Stimulated activated CD4-positive, alpha-beta T cell treated with anti-CD3 and anti-CD28 coated beads, Interleukin-1b, Interleukin-23, amount 100 ng/mL, for 48 hours (primary cell): ENCODE measurements around the gene FBXO9.
A peak's percentile ranks its signal among the peaks of the same experiment; 100 is the strongest.

Source experiments
- DNase-seq: peaks from one replicate; pipeline ENCODE4 v3.0.0-alpha.2; 2020

Gene FBXO9

DNA sequence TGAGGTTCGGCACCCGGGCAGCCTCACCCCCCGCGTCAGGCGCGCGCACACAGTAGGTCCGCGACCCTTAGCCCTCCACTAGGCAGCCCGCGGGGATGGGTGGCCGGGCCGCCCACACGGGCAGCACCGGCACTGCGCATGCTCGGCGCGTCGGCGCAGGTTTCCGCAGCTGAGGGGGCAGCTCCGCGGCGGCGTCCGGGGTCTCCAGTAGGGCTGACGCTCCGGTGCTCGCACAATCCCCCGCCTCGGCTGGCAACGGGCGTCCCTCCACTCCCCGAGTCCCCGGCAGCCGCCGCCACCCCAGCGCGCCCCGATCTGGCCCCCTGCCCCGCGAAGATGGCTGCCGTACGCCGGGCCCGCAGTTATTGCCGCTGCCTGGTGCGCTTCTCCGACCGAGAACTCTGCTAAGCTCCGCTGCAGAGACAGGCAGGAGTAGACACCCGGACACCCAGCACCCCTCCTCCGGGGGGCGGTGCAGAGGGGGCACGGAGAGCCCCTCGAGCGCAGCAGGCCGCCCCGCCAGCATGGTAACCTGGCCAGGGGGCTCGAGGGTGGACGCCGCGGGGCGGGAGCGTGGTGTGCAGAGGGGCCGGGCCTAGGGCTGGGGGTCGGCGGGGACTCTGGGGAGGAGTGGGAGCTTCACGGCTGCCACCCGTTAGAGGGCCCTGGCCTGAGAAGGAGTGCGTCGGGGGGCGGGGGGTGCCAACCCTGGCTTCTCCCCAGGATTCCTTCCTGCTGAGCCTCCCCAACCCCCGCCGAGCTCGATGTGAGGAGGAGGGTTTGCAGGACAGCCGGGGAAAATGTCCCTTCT, at the start of gene FBXO9:
Gene FBXO9, plus strand, starts transcription at position 139 of the 811 bp plus-strand sequence. Its CDS starts 386 bp downstream, at position 525.
- DNase-seq: peak; percentile 67

- no peak for DNase-seq
These were observed 49.7 kb upstream of the FBXO9 start for GRCh38 chr6:53015486-53015885.

DNA sequence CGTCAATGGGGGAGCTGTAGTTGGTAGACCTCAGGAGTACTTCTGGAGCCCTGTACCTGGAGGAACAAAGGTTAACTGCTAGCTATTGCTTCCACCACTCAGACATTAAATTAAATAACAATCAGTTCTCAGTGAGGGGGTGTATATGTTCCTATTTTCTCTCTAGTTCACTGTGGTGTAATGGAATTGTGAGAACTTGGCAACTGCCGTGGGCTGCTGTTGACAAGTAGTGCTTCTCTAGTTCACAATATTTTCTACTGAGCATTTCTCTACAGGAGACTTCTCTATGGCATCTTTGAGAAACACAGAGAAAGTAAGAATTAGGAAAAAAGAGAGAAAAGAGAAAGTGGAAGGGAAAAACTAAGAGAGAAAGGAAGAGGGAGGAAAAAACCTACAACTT, 46.8 kb upstream of the FBXO9 start:
- no peak for DNase-seq

DNA sequence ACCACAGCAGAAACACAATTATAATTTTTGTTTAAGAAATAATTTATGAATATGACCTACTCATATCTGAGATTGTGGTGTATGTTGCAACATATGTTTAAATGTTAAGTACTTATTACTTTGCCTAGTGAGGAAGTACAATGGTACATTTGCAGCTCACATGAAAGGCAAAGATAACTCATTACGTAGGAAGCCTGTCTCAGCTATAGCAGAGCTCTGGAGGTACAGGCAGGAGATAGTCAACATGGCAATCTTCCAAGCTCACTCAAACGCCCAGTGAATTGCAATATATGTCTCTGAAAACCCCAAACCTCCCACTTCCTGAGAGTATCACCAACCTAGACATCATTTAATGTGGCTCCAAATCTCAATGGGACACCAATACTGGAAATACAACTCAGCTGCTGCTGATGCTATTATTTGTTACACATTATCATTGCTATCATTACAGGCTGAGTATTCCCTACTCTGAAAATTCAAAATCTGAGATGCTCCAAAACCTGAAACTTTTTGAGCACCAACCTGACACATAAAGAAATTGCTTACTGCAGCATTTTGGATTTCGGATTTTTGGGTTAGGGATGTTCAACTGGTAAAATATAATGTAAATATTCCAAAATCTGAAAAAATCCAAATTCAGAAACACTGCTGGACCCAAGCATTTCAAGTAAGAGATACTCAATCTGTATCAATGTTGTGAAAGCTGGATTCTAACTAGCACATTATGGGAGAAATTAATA, 45.0 kb upstream of the FBXO9 start:
- DNase-seq: no peak

DNA sequence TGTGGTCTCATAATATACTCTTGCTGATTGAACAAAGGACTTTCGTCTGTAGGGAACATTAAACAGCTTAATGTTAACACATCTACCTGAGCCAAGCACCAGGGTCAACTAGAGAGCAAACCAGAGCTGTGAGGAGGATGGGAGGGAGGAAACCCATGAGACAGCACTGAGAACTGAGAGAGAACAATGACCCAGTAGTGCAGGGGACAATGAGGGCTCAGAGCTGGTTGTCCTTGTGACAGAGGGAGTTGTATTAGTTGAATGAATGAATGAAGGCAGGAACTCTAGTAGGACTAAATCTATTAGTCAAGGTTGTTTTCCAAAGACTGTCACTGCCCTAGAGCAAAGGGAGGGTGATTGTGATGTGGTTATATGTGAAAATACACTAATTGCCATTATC, 41.9 kb upstream of the FBXO9 start:
- DNase-seq: no peak

- no peak for DNase-seq
These were observed 38.7 kb upstream of the FBXO9 start for GRCh38 chr6:53026526-53026925.

DNA sequence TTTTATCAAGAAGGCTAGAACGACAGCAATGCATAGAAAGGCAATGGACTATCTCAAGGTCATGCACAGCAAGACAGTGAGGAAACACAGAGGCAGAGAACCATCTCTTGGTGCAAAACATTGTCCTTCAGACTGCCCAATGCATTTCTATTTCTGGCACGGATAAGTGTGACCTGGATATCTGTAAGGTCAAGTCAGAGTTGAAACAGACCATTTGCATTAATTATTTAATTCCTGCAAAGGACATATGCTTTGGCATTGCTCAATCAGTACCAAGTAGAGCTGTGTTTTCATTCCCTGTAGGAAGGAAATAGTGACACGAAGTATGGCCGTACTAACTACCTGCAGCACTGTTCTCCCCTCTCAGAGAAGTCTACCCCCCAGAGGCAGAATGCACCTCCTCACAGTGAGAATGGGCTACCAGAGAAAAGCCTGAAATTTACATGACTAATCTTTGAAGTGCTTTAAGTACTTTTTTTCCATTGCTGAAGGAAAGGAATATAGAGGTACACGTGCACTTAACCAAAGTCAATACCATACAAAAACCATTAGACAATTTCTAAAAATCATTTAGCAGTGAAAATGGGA, 38.0 kb upstream of the FBXO9 start:
- DNase-seq: no peak

GRCh38 chr6:53028467-53028866, 36.7 kb upstream of the FBXO9 start:
- no peak for DNase-seq

- no peak for DNase-seq
These were observed 35.9 kb upstream of the FBXO9 start for GRCh38 chr6:53029257-53029656.

DNA sequence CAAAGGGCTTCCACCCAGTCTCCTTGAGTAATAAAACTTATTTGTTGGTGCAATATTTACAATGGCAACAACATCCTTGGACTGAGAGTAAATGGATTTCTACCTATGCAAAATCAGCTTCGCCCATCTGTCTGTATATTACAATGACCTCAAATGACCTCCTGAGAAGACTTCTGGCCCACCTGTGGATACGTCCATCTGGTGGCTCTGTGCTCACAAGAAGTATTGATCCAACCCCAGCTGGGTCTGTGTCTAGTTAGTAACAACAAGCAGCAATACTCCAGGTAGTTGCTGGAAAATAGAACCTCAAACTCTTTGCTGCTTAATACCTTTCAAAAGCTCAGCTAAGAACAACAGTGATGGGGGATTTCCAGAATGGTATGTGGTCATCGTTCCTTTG, 35.4 kb upstream of the FBXO9 start:
- DNase-seq: no peak

DNA sequence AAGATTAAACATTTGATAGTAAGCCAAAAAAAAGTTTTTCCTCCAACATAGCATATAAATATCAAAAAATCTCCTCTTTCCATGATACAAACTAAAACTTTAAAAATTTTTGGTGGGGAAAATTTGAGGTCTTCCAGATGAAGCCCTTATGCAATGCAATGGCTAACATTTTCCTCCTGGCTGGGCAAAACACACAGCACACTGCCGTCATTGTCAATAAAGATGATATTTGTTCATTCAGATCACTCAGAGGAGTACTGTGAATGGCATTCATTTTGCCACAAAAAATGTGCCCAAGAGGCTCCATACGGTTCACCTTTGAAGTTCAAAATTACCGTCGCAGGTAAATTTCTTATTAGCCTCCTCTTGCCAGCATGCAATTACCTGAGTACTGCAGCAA, 33.9 kb upstream of the FBXO9 start:
- no peak for DNase-seq

DNA sequence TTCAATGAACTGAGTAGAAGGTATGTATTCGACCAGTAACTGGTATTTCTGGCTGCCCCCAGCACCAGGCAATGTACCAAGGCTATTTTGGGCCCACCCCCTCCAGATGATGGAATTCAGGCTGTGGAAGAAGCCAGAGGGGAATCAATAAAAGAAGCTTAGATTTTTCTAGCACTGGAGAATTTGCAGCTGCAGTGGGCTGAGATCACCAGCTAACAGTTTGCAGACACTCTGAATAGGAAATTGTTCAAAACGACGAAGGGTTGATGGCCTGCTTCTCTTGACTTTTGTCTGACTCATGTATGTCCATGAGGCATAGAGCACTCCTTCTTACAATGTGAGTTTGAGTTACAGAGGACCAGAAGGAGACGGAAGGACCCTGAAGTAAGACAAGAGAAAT, 32.4 kb upstream of the FBXO9 start:
- DNase-seq: no peak

DNA sequence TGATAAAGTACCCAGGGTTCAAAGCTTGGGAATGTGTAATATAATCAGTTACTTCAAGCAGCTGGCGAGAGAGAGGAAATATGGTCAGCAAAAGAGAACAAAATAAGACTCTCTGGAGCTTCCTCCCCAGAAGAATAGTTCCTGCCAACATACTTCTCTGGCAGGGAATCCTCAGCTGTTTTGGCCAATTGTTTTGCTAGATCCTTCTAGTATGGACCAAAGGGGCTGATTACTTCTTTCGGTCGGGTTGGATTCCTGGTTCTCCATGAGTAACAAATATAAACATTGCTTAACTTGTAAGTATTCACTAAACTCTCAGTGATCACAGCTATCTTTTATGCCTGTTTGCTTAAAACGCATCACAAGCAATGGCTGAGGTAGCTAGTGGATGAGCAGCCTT, 31.4 kb upstream of the FBXO9 start:
- DNase-seq: no peak

DNA sequence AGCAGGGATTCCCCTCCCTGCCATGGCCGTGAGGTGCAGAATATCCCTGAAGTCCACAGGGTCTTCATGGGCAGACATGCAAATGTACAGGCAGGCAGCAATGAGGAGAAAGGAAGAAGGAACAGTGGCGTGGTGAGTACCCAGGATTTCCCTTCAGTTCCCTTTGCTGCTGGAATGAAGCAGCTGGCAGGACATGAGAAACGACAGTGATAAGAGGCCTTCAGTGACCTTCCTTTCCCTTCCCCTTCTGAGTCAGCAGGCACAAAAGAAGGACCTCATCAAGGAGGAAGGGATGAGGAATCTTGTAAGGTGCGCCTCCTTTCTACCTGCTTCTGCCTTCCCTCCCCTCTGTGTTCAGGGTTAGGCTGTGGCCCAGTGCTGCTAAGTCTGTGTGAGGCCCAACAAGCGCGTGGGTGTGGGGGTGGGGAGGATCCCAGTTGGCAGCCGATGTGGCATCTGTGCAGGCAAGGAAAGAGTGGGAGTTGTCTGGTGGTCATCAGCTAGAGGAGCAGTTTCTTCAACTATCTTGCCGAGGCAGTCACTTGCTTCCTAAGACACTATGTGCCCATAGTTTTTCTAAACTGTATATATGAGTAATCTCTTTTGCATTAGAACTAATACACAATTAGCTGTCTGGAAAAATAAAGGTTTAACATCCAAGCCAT, 29.5 kb upstream of the FBXO9 start:
- no peak for DNase-seq

DNA sequence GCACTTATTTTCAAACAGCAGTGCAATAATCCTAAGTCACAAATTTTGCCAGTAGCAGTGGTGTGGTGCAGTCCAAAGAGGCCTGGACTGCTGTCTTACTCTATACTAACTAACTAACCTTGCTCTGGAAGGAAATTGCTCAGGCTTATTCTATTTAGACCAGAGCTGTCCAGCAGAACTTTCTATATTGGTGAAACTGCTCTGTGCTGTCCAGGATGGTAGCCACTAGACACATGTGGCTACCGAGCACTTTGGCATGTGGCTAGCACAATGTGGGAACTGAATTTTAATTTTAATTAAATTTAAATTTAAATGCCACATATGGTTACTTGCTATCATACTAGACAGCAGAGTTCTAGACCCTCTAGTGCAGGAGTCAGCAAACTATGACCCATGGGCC, 27.1 kb upstream of the FBXO9 start:
- no peak for DNase-seq

GRCh38 chr6:53038596-53038995, 26.6 kb upstream of the FBXO9 start:
- DNase-seq: no peak

DNA sequence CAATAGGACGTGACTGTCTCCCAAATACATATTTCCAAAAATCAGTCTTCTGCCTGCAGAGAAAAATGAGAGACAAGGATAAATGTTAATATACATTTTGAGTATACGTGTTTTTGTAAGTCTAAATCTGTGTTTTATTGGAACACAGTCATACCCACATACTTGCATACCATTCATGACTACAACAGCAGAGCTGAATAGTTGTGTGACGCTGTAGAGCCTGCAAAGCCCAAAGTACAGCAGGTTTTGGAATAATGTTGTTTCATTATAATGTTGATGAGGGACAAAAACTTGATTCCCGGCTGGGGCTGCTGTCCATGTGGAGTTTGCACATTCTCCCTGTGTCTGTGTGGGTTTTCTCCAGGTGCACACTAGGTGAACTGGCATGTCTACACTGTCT, 23.8 kb upstream of the FBXO9 start:
- DNase-seq: no peak

DNA sequence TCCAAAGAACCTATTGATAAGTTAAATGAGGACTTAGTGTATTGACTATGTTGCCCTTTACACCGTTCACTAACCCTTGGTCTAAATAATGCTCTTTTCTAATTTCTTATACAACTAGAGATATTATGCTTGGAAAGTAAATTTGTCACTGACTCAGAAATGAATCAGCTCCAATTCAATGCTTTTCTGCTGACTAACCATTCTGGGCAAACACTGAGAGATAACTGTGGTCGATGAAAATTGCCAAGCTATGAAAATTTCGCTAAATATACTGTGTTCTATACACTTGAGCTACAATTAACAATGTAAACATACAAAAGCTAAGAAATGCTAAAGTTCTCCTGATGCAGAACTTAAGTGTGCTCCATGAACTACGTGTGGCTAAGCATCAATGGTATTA, 23.1 kb upstream of the FBXO9 start:
- no peak for DNase-seq

DNA sequence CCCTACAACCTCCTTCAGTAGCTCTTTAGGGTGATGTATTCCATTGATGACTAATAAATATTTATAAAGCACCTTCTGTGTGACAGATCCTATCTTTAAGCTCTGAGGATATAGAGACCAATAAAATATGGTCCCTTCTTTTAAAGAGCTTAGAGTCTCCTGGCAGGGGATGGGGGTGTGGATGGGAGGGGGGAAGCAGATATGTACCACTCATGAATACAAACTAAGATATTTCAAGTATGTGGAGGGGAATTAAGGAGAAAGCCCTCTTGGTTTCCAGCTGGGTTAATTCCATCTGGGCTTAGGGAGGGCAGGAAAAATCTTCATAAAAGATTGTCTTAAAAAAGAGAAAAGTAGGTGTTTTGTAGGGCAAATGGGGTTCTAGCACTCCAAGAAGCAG, 21.6 kb upstream of the FBXO9 start:
- DNase-seq: no peak

GRCh38 chr6:53044071-53044470, 21.1 kb upstream of the FBXO9 start:
- no peak for DNase-seq

- no peak for DNase-seq
These were observed 20.6 kb upstream of the FBXO9 start for GRCh38 chr6:53044572-53044971.

DNA sequence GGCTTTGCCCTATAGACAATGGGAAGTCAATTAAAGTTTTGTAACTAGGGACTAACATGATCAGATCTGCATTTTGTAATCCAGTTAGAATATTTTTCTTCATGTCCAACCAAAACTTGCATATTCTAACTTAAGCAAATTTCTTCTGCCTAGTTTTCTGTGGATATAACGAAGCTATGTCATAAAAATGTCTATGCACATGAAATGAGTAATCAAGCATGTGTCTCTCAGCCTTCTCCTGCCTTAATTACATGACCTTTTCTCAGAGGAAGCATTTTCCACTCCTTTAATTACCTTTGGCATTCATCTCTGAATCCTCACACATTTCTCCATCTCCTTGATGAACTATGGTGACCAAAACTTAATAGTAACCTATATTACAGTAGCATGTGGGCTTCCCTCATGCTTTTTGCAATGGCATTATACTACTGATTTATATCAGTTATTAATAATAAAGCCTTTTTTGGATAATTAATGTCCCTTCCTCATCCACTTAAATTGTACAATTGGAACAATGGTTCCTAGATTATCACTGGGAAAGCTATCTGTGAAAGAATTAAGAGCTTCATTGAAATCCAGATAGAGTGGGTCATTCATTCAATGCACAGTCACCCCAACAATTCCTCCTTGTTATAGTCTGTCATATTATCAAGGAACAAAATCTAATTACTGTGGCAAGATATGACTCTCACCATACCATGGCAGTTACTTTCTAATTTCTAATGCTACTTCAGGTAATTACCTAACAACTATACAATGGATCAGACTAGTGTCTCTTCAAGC, 19.1 kb upstream of the FBXO9 start:
- DNase-seq: no peak
